ENCODE data around the gene TMEM255B.
"Not testable (repeated sequence)": the region's sequence is repeated elsewhere in the genome, so short reads cannot be mapped to it uniquely, and the experiment has no call there.

TMEM255B gene

DNA sequence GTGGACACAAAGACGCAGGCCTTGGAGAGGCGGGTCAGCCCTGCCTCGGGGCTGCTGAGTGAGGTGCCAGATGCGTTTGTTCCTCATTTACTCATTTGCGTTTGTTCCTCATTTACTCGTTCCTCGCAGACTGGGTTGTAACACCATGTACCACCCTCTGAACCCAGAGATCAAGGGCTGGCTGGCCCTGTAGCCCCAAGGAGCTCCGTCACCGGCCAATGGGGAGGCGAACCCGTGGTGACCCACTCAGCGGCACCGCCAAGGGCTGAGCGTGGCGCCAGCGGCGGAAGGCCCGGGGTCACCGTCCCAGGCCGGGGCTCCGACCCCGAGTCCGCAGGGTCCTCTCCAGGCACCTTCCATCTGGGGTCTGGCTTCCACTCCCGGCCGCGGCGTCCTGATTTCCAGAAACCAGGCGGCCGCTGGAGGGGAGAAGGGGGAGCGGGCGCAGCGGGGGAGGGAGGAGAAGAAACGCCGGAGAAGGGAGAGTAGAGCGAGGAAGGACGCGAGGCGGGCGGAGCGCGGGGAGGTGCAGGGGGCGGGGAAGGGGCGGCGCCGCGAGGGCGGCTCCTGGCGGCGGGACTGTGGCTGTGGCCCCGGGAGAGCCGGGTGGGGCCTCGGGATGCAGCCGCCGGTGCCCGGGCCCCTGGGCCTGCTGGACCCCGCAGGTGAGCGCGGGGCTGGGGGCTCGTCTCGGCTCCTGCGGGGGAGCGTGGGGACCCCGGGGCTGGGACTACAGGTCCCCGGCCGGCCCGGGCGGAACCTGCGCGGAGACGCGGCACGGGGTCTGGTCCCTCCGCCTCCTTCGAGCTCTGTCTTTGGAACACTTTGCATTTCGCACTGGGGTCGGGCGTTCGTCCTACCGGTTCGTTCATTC is at the start of gene TMEM255B:
TSS of gene TMEM255B (plus strand) at position 576 of the 874 bp plus-strand sequence. CDS start at position 620, 44 bp downstream.
- DNase-seq, result peak; percentile 37

DNA sequence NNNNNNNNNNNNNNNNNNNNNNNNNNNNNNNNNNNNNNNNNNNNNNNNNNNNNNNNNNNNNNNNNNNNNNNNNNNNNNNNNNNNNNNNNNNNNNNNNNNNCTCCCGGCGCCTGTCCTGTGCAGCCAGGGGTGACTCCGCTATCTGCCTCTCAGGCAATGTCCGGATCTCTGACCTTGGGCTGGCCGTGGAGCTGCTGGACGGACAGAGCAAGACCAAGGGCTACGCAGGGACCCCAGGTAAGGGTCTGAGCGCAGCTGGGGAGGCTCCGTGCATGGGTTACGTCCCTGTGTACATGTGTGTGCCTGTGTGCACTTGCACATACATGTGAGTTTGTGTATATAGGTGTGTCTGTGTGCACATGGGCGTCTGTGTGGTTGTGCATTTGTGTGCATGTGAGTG is 36.1 kb upstream of the TMEM255B start:
- DNase-seq, result no peak

DNA sequence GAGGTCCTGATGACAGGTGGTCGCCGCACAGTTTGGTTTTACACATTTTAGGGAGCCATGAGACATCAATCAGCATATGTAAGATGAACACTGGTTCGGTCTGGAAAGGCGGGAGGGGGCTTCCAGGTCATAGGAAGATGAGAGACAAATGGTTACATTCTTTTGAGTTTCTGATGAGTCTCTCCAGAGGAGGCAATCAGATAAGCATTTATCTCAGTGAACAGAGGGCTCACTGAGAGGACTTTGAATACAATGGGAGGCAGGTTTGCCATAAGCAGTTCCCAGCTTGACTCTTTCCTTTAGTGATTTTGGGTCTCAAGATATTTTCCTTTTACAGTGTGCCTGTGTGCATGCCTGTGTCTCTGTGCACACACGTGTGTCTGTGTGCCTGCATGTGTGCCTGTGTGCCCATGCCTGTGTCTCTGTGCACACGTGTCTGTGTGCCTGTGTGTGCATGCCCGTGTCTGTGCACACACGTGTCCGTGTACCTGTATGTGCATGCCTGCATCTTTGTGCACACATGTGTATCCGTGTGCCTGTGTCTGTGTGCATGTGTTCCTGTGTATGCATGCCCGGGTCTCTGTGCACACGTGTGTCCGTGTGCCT is 35.5 kb upstream of the TMEM255B start:
- no peak for DNase-seq

DNA sequence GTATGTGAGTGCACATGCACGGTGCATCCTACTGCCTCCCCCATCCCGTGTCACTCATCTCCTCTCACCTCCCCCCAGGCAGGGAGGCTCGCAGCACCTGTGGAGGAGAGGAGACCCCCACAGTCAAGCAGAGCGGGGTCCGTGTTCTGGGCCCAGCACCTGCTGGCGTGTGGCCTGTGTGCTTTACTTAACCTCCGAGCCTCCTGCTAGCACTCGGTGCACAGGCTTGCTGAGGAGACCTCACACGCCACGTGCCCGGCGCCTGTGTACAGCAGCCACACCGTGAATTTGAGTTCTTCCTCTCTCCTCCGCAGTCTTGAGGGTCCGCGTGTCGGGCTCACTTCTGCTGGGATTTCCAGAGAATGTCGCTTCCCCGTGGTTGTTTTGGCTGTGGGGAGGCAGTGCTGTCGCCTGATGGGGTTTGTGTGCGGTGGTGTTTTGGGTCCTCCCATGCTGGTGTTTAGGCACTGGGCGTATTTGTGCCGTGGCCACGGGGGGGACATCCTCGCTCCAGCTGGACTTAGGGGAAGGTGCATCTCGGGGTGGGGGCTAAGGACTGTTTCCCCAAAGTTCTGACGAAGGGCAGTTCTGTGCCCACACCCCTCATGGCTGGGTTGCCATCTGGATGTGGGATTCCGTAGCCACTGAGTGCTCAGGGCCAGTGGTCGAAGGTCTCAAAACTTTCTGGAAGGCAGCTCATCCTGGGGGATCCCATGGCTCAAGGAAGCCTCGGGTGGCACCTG is 34.8 kb upstream of the TMEM255B start:
- DNase-seq, result no peak

DNA sequence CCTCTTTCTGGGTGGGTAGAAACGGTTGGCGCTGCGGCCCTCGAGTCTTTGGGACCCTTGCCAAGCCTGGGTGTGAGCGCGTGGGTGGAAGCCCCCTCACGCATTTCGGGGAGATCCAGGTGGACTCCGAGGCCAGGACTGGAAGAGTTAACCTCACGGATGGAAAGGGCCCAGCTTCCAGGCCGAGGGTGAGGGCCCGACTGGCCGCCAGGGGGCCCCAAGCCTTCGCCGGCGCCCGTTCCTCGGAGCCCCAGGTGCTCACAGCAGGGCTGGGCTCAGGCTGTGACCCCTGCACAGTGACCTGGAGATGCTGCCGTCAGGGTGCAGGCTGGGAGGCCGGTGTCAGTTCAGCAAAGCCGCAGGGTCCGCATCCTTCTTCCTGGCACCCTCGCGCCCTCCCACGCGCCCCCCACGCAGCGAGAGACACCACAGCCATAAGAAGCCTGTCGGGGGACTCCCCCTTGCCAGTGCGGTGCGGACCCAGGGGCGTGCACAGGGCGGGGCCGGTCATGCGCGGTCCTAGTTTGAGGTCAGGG is 34.2 kb upstream of the TMEM255B start:
- DNase-seq, result peak; percentile 32

DNA sequence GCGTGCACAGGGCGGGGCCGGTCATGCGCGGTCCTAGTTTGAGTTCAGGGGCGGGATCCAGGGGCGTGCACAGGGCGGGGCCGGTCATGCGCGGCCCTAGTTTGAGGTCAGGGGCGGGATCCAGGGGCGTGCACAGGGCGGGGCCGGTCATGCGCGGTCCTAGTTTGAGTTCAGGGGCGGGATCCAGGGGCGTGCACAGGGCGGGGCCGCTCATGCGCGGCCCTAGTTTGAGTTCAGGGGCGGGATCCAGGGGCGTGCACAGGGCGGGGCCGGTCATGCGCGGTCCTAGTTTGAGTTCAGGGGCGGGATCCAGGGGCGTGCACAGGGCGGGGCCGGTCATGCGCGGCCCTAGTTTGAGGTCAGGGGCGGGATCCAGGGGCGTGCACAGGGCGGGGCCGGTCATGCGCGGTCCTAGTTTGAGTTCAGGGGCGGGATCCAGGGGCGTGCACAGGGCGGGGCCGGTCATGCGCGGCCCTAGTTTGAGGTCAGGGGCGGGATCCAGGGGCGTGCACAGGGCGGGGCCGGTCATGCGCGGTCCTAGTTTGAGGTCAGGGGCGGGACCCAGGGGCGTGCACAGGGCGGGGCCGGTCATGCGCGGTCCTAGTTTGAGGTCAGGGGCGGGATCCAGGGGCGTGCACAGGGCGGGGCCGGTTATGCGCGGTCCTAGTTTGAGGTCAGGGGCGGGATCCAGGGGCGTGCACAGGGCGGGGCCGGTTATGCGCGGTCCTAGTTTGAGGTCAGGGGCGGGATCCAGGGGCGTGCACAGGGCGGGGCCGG is 33.5 kb upstream of the TMEM255B start:
- DNase-seq, result not testable (repeated sequence)

DNA sequence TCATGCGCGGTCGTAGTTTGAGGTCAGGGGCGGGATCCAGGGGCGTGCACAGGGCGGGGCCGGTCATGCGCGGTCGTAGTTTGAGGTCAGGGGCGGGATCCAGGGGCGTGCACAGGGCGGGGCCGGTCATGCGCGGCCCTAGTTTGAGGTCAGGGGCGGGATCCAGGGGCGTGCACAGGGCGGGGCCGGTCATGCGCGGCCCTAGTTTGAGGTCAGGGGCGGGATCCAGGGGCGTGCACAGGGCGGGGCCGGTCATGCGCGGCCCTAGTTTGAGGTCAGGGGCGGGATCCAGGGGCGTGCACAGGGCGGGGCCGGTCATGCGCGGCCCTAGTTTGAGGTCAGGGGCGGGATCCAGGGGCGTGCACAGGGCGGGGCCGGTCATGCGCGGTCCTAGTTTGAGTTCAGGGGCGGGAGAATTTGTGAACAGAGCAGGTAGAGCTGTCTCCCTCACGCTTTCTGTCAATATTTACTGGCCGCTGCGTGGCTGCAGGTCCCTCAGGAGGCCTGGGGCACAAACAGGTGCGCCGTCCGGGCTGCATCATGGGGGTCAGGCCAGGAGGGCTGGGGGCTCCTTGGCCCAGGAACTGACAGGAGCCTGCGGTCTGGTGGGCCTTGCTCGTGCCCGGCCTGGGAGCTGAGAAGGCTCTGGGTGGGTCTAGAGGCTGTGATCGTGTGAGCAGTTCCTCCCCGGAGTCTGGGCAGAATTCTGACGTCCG is 32.8 kb upstream of the TMEM255B start:
- not testable (repeated sequence) for DNase-seq

DNA sequence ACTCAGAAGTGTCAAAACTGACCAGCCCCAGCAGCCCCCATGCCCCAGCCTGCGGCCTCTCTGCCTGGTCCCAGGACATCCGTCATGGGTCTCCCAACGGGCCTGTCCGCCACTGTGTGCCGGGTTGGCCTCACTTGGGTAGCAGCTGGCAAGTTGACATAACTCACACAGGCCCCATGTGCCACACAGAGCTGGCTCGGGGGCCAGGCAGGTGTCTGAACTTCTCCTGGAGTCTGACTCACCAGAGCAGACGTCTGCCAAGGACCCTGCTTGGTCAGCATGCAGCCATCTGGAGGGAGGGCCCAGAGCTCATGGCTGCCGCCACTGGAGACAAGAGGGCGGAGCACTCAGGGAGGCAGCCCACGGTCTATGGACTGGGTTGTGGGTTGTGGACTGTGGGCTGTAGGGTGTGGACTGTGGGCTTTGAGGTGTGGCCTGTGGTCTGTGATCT is 32.0 kb upstream of the TMEM255B start:
- no peak for DNase-seq

DNA sequence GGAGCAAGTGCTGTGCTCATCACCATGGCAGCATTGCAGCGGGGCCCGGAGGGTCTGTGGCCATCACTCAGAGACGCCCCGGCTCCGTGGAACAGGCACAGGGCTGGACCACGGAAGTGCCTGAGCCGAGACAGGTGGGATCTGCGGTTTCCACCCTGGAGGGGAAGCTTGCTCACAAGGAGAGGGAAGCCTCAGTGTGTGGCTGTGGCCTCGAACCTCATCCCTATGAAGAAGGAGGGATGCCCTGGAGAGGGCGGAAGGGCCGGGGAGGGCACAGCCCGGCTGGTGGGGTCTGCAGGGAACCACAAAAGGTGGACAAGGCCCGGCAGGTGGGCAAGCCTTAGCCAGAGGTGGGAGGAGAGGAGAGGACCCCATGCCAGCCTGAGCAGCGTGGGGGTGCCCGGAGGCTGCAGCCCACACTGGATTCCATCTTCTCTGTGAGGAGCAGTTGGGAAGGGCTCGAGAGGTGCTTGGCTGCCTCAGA is 30.4 kb upstream of the TMEM255B start:
- DNase-seq, result no peak

DNA sequence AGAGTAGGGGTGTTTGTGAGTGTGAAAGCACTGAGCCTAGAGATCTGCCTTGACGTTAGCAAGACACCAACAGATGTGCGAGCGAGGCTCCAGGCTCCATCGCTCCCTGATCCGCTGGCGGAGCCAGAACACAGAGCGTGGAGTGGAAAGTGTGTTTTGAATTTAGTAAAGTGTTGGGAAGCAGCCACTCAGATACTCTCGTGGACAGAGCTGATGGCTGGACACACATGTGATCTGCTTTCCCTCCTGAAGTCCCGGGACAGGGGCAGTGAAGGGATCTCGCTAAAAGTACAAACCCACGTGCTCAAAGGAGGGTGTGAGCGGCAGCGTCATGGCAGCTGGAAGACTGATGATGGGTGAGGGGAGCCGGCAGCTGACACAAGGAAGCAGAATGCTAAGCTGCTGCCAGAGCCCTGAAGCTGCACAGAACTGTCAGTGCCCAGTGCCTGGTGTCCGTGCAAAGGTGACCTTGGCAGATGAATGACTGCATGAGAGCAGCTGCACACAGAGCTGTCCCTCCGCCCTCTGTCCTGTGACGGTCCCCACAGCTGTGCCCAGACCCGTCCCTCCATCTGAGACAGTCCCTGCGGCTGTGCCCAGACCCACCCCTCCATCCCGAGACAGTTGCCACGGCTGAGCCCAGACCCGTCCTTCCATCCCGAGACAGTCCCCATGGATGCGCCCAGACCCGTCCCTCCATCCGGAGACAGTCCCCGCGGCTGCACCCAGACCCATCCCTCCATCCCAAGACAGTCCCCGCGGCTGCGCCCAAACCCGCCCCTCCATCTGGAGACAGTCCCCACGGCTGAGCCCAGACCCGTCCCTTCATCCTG is 29.6 kb upstream of the TMEM255B start:
- DNase-seq, result no peak

DNA sequence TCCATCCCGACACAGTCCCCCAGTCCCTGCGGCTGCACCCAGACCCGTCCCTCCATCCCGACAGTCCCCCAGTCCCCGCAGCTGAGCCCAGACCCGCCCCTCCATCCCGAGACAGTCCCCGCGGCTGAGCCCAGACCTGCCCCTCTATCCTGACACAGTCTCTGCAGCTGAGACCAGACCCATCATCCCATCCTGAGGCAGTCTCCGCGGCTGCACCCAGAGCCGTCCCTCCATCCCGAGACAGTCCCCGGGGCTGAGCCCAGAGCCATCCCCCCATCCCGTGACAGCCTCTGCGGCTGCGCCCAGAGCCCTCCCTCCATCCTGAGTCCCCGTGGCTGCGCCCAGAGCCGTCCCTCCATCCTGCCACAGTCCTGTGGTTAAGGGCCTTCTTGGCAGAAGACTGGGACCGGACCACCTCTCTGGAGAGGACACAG is 28.8 kb upstream of the TMEM255B start:
- no peak for DNase-seq

DNA sequence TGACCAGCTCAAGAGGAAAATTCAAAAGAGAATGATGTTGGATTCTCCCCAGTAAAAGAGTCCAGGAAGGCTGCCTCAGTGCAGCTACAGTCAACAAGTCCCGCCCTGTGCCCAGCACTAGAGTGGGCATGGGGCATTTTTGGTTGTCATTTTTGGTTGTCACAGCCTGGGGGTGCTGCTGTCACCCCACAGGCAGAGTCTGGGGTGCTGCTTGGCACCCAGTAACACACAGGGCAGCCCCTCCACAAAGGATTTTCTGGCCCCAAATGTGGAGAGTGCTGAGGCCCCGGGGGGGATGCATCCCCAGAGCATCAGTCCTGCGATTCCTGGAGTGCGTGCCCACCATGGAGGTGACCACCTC is 28.2 kb upstream of the TMEM255B start:
- DNase-seq, result no peak

DNA sequence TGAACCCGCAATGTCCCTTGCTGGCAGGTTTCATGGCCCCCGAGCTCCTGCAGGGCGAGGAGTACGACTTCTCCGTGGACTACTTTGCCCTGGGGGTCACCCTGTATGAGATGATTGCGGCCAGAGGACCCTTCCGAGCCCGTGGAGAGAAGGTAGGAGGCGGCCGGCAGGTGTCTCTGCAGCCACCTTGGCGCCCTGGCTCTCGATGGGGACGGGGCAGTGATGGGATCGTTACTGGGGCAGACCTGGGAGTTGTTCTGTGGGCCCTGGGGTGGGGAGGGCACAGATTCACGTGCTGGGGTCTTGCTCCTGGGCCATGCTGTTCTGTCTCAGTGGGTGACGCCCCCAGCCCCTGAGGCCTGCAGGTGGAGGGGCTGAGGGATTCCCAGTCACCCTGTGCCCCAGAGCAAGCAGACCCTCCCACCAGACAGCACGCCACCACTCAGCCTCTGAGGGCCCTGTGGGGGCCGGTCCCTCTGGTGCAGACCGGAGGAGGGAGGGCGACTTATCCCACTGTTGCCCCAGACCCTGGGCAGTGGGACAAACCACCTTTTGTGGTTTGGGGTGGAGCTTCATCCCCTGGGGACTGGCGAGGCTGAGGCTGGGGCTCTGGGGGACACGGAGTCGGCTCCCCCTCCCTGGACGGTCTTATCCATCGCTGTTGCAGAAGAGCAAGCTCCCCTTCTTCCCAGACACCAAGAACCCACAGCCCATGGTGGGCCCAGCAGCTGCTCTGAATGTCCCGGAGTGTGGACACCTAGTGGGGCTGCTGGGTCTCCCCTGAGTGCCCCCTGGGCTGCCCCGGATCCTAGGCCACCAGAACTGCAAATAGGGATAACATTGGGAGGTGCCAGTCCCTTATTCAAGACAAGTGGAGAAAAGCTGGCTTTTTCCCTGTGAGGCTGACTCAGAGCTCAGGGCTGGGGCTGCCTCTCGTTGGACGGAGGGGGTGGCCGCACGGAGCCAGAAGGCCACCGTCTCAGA is 27.5 kb upstream of the TMEM255B start:
- no peak for DNase-seq

DNA sequence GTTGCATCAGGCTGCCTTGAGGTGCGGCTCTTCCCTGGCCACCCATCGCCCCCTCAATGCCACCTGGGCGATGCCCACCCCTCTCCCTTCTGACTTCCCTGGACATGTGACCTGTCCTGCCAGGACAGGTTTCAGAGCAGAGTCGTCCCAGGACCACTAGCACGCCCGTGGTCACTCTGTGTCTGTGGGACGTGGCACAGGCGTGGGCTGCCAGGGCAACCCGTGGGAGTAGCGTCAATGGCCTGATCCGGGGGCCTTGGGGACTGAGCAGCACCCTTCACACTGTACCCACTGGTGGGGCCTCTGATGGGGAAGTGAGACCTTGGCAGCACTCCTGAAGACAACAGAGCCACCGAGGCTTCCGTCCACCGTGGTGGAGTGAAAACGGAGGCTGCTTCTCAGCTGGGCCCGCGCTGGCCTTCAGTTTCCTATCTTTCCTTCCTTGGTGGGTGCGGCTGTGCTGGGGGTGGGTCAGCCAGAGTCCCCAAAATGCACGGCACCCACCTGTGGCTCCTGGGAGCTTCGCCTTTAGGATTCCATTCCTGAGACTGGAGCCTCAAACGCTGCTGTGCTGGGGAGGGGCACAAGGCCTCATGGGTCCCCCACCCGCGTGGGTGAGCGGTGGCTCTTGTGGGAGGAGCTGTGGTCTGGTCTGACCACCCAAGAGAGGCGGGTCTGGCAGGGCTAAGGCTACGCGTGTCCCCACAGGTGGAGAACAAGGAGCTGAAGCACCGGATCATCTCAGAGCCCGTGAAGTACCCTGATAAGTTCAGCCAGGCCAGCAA is 26.7 kb upstream of the TMEM255B start:
- no peak for DNase-seq

DNA sequence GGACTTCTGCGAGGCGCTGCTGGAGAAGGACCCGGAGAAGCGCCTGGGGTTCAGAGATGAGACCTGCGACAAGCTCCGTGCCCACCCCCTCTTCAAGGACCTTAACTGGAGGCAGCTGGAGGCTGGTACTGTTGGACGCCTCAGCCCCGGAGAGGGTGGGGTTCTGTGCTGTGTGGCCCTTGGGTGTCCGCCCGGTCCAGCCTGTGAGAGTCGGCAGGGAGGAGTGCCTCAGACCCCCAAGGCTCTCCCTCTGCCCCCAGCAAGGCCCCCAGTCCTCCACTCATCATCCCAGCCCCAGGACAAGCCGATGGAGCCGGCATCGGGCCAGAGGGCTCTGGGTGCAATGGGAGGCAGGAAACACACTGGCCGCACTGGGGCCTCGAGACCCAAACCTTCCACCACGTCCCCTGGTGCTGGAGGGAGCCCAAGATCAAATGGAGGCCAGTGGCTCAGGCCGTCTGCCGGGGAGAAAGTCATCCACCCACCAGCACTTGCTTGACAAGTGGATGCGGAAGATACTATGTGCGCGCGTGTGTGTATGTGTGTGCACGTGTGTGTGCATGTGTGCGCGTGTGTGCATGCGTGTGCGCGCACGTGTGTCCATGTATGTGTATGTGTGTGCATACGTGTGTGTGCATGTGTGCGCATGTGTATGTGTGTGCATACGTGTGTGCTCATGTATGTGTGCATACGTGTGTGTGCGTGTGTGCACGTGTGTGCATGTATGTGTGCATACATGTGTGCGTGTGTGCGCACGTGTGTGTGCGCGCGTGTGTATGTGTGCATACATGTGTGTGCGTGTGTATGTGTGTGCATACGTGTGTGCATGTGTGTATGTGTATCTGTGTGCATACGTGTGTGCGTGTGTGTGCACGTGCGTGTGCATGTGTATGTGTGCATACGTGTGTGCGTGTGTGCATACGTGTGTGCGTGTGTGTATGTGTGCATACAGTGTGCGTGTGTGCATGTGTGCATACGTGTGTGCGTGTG is 25.8 kb upstream of the TMEM255B start:
- no peak for DNase-seq

DNA sequence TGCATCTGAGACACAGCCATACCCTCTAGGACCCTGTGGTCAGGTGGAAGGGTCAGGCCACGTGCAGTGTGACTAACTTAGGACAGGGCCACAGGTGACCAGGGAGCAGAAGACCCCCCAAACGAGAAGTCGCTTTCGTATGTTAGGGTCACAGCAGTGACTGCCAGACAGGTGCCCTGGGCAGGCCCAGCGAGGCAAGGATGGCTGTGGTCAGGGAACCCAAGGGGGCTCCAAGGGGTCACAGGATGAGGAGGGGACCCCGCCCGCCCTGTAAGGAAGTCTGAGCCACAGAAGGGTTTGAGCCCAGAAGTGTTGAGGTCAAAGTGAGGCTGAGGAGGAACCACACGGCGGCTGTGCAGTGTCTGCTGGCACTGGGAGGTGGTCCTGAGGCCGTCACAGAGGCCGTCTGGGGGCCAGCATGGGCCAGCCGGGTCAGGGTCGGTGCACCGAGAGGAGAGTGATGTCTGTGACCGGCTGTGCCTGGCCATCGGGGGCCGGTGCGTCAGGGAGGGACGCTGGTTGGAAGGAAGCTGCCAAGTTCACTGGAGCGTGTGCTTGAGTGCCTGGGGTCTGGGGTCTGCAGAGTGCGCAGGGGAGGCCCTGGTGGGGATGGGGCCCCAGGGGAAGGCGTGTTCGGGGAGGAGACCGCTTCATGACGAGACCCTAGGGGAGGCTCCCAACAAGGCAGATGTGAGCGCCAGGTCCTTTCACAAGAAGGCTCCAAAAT is 24.8 kb upstream of the TMEM255B start:
- no peak for DNase-seq

DNA sequence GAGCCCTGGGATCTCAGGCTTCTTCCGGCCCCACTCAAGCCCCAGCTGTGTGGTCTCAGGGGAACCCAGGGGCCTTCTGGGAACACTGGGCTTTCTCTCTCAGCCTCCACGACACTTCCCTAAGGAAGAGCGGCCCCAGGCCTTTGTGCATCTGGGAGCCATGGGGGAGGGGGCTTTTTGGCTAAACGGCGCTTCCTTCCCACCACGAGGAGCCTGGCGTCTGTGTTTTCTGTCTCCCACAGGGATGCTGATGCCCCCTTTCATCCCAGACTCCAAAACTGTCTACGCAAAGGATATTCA is 24.2 kb upstream of the TMEM255B start:
- DNase-seq, result no peak
